Common myeloid progenitor, CD34-positive (primary cell): Measurements from ENCODE around the gene CEP295NL.
"Not testable (repeated sequence)": the region's sequence is repeated elsewhere in the genome, so short reads cannot be mapped to it uniquely, and the experiment has no call there.

Source experiments
- CTCF ChIA-PET: fragments of 350-600 bp; sonication (Branson Sonifier 250); formaldehyde crosslinking; loops from one replicate; lab custom pipeline; 2021; ENCODE audit warnings: antibody characterized with exemption; lab: Charles Lee
- POLR2A ChIA-PET: fragments of 350-600 bp; sonication (Branson Sonifier 250); formaldehyde crosslinking; loops from one replicate; lab custom pipeline; 2021; ENCODE audit warnings: antibody characterized with exemption; lab: Charles Lee
- DNase-seq, 3 donors: peaks; one replicate each; pipeline versions ENCODE4 v3.0.0 to v3.0.0-alpha.2; 2013
- H3K27ac ChIP-seq, 2 experiments: 1 replicate in 1 of 2; 2 replicates in 1 of 2; pipeline ENCODE4 v1.7.0; 2013; ENCODE audit warnings: inconsistent platforms in 2 of 2, low read length in 2 of 2, mild to moderate bottlenecking in 2 of 2, low read depth in 1 of 2, moderate library complexity in 1 of 2; ENCODE audit not compliant: severe bottlenecking in 2 of 2, insufficient read depth in 1 of 2, poor library complexity in 1 of 2
- H3K27me3 ChIP-seq, 5 experiments: replicated peaks in 2 of 5; 1 replicate in 3 of 5; 2 replicates in 2 of 5; pipeline versions ENCODE4 v1.6.1 to v1.7.0; 2013; ENCODE audit warnings: low read length in 4 of 5, mild to moderate bottlenecking in 2 of 5, moderate library complexity in 2 of 5, inconsistent platforms in 1 of 5; ENCODE audit not compliant: insufficient read depth in 5 of 5, control insufficient read depth in 4 of 5
- H3K36me3 ChIP-seq, 4 experiments: 1 replicate in 2 of 4; 2 replicates in 2 of 4; pipeline versions ENCODE4 v1.6.1 to v1.7.0; 2013; ENCODE audit warnings: low read length in 3 of 4, control low read depth in 1 of 4, mild to moderate bottlenecking in 1 of 4; ENCODE audit not compliant: control insufficient read depth in 4 of 4, insufficient read depth in 4 of 4
- H3K4me1 ChIP-seq, 4 experiments: 1 replicate in 3 of 4; 2 replicates in 1 of 4; pipeline versions ENCODE4 v1.6.1 to v1.7.1; 2013; ENCODE audit warnings: low read length in 3 of 4, mild to moderate bottlenecking in 3 of 4, control low read depth in 1 of 4, inconsistent platforms in 1 of 4, moderate library complexity in 1 of 4; ENCODE audit not compliant: control insufficient read depth in 4 of 4, insufficient read depth in 4 of 4; ENCODE audit errors: control extremely low read depth in 1 of 4
- H3K4me3 ChIP-seq, 7 experiments: 1 replicate in 4 of 7; 2 replicates in 3 of 7; pipeline versions ENCODE4 v1.5.1 to v1.7.0; 2013; ENCODE audit warnings: mild to moderate bottlenecking in 7 of 7, low read length in 6 of 7, moderate library complexity in 6 of 7, inconsistent platforms in 2 of 7, low read depth in 2 of 7, control low read depth in 1 of 7; ENCODE audit not compliant: insufficient read depth in 4 of 7, control insufficient read depth in 1 of 7; ENCODE audit errors: extremely low read depth in 1 of 7
- H3K9me3 ChIP-seq, 5 experiments: 1 replicate in 4 of 5; 2 replicates in 1 of 5; pipeline versions ENCODE4 v1.6.1 to v1.7.1; 2013; ENCODE audit warnings: low read length in 4 of 5, mild to moderate bottlenecking in 2 of 5, inconsistent platforms in 1 of 5, low read depth in 1 of 5, moderate library complexity in 1 of 5; ENCODE audit not compliant: control insufficient read depth in 4 of 5, insufficient read depth in 2 of 5; ENCODE audit errors: control extremely low read depth in 1 of 5
- WGBS: methylation state at CpG from one replicate; pipeline ENCODE4 v1.1.5; 2013; ENCODE audit not compliant: insufficient coverage; 5-methylcytosine and 5-hydroxymethylcytosine counted together

The CEP295NL gene

GRCh38 chr17:78905541-78905940, 2.5 kb upstream of the CEP295NL start:
- no peak overlapping the region for H3K27ac ChIP-seq
- H3K4me3 ChIP-seq: no peak overlapping the region
- ChIA-PET POLR2A (no interaction called here), CTCF (interaction anchor here (0.8 to 1.5 kb wide), 2 partner anchors 17 to 25 kb away, joined by 3 read pairs; no protein-coding TSS in a partner anchor)
- peaks cover 0 to 31% (median 13%) of the 10 kb centered on the region in 4 experiments for H3K36me3 ChIP-seq
- no peaks in the 10 kb centered on the region for H3K9me3 ChIP-seq
- 100% methylated on average over 6 of the region's 7 CpGs for WGBS
- H3K4me1 ChIP-seq: peaks cover 0 to 2% (median under 1%) of the 10 kb centered on the region in 4 experiments
- no peak for DNase-seq
- H3K27me3 ChIP-seq: no peaks in the 10 kb centered on the region

GRCh38 chr17:78905116-78905515, 2.1 kb upstream of the CEP295NL start:
- Histone ChIP-seq H3K9me3 (no peaks in the 10 kb centered on the region), H3K27ac (no peak overlapping the region), H3K36me3 (peaks cover 0 to 33% (median 13%) of the 10 kb centered on the region in 4 experiments), H3K27me3 (no peaks in the 10 kb centered on the region), H3K4me3 (no peak overlapping the region), H3K4me1 (no peaks in the 10 kb centered on the region)
- ChIA-PET POLR2A (no interaction called here), CTCF (interaction anchor here (0.6 to 1.5 kb wide), 5 partner anchors 9 to 94 kb away, joined by 3 read pairs; no protein-coding TSS in a partner anchor)
- WGBS: 84% methylated on average over 5 of the region's 6 CpGs
- no peak for DNase-seq

GRCh38 chr17:78904371-78904770, 1.4 kb upstream of the CEP295NL start:
- ChIA-PET CTCF (interaction anchor here (0.7 to 1.6 kb wide), 5 partner anchors 8 to 95 kb away, joined by 3 to 6 read pairs (median 3); no protein-coding TSS in a partner anchor), POLR2A (no interaction called here)
- Histone ChIP-seq H3K4me3 (no peak overlapping the region), H3K4me1 (no peaks in the 10 kb centered on the region), H3K27me3 (no peaks in the 10 kb centered on the region), H3K36me3 (peaks cover 0 to 33% (median 15%) of the 10 kb centered on the region in 4 experiments), H3K27ac (no peak overlapping the region), H3K9me3 (no peaks in the 10 kb centered on the region)
- WGBS: 97% methylated on average over 7 of the region's 9 CpGs
- no peak for DNase-seq

GRCh38 chr17:78902231-78902630, 770 bp downstream of the CEP295NL start:
- H3K9me3 ChIP-seq, H3K27ac ChIP-seq, POLR2A ChIA-PET, DNase-seq, H3K4me1 ChIP-seq, H3K27me3 ChIP-seq, H3K4me3 ChIP-seq: not testable (repeated sequence)
- 100% methylated on average over 8 of the region's 8 CpGs for WGBS
- CTCF ChIA-PET: interaction anchor here (0.9 to 2.0 kb wide), 4 partner anchors 9 to 14 kb away, joined by 3 to 5 read pairs (median 4); no protein-coding TSS in a partner anchor
- H3K36me3 ChIP-seq: peaks cover 4 to 37% (median 18%) of the 10 kb centered on the region in 4 experiments

- H3K27ac ChIP-seq: no peak overlapping the region
- no peaks in the 10 kb centered on the region for H3K27me3 ChIP-seq
- DNase-seq: no peak
- H3K4me1 ChIP-seq: peaks cover 0 to under 1% (median 0%) of the 10 kb centered on the region in 4 experiments
- H3K36me3 ChIP-seq: peaks cover 4 to 37% (median 18%) of the 10 kb centered on the region in 4 experiments
- WGBS: 97% methylated on average over 10 of the region's 10 CpGs
- H3K4me3 ChIP-seq: no peak overlapping the region
- ChIA-PET CTCF (interaction anchor here (0.9 to 2.0 kb wide), 3 partner anchors 9 to 13 kb away, joined by 3 to 5 read pairs (median 5); no protein-coding TSS in a partner anchor), POLR2A (no interaction called here)
- H3K9me3 ChIP-seq: no peaks in the 10 kb centered on the region
Measured at GRCh38 chr17:78901806-78902205, 1.2 kb downstream of the CEP295NL start.

- Histone ChIP-seq H3K27ac (no peak overlapping the region), H3K36me3 (peaks cover 4 to 37% (median 18%) of the 10 kb centered on the region in 4 experiments), H3K4me1 (peaks cover 0 to 4% (median 0%) of the 10 kb centered on the region in 4 experiments), H3K9me3 (no peaks in the 10 kb centered on the region), H3K27me3 (no peaks in the 10 kb centered on the region), H3K4me3 (no peak overlapping the region)
- no peak for DNase-seq
- ChIA-PET POLR2A (no interaction called here), CTCF (interaction anchor here (0.6 to 1.2 kb wide), 4 partner anchors 14 to 105 kb away, joined by 3 to 4 read pairs (median 3); no protein-coding TSS in a partner anchor)
- 94% methylated on average over 21 of the region's 29 CpGs for WGBS
Measured at GRCh38 chr17:78900816-78901215, 2.2 kb downstream of the CEP295NL start.
